Ascending aorta (tissue), 2 donors: Measurements from ENCODE around the gene CTDSPL. TPM values are rescaled to one million over a fixed set of nuclear protein-coding genes. Genes with fewer than 3 reads are reported as not detected.
"Not testable (repeated sequence)": the region's sequence is repeated elsewhere in the genome, so short reads cannot be mapped to it uniquely, and the experiment has no call there.

ENCODE experiments used
- DNase-seq, 2 donors: peaks; one replicate each; pipeline ENCODE4 v3.0.0-alpha.2; 2019; ENCODE audit warnings: low spot score in 2 of 2
- H3K27ac ChIP-seq, 2 donors: fragments of 200-600 bp; sonication (generic); one replicate each; pipeline ENCODE4 v1.5.1; 2016 to 2017; ENCODE audit warnings: mild to moderate bottlenecking in 1 of 2
- H3K27me3 ChIP-seq: fragments of 200-600 bp; sonication (generic); one replicate; pipeline ENCODE4 v1.5.1; 2017
- H3K36me3 ChIP-seq, 2 donors: fragments of 200-600 bp; sonication (generic); one replicate each; pipeline ENCODE4 v1.5.1; 2016
- H3K4me1 ChIP-seq, 2 donors: fragments of 200-600 bp; sonication (generic); one replicate each; pipeline ENCODE4 v1.5.1; 2016 to 2017; ENCODE audit warnings: mild to moderate bottlenecking in 1 of 2
- H3K4me3 ChIP-seq, 2 donors: fragments of 200-600 bp; sonication (generic); one replicate each; pipeline ENCODE4 v1.5.1; 2016 to 2017; ENCODE audit warnings: mild to moderate bottlenecking in 1 of 2
- H3K9me3 ChIP-seq, 2 donors: fragments of 200-600 bp; sonication (generic); one replicate each; pipeline ENCODE4 v1.5.1; 2016
- intact Hi-C: fragments of 100-400 bp; cut with DNase I; formaldehyde crosslinking; loops from one replicate; pipeline ENCODE4 v1.15.1; 2023
- total RNA-seq: library from RNA; depleted of rRNA; stranded (reverse); fragments of >200 nt; gene quantifications from one replicate; pipeline ENCODE4 v1.1.0, GENCODE V29; 2016
- TF ChIP-seq, protein P1 (sequence below), 3 experiments: fragments of 200-600 bp in 2 of 3; fragments of 450-650 bp in 1 of 3; sonication (generic) in 2 of 3; IDR thresholded peaks; one replicate each; pipeline ENCODE4 v1.5.1; 2016 to 2019; ENCODE audit warnings: antibody characterized with exemption in 3 of 3, mild to moderate bottlenecking in 1 of 3, moderate library complexity in 1 of 3

The CTDSPL gene, protein sequence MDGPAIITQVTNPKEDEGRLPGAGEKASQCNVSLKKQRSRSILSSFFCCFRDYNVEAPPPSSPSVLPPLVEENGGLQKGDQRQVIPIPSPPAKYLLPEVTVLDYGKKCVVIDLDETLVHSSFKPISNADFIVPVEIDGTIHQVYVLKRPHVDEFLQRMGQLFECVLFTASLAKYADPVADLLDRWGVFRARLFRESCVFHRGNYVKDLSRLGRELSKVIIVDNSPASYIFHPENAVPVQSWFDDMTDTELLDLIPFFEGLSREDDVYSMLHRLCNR
- 80.9 TPM for total RNA-seq

DNA sequence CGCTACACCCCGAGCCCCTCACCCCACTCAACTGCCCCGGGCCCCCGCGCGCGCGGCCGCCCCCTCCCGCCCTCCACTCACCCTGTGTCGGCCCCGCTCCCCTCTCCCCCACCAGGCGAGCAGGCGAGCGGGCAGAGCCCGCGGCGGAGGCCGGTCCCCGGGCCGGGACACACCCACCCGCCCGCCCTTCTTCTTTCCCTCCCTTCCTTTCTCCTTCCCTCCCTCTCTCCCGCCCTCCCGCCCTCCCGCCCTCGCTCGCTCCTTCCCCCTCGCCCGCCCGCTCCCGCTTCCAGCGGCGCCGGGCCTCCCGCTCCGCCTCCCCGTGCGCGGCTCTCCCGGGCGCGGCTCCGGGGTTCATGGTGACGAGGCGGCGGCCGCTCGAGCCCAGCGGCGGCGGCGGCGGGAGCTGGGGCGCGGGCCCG, at the start of gene CTDSPL:
CTDSPL (plus strand) TSS at position 261 of the 422 bp plus-strand sequence. CDS start 320 bp downstream, outside the sequence.
- H3K9me3 ChIP-seq: no peaks in the 10 kb centered on the region
- H3K4me3 ChIP-seq: peak within 1 kb of the TSS; percentile 83 to 86
- H3K27me3 ChIP-seq: no peaks in the 10 kb centered on the region
- intact Hi-C loops: no loop called here
- peak in 1 of 2 donors; percentile 75 for DNase-seq
- H3K4me1 ChIP-seq: peaks cover 4 to 19% of the 10 kb centered on the region in 2 donors
- TF ChIP-seq, protein P1, sequence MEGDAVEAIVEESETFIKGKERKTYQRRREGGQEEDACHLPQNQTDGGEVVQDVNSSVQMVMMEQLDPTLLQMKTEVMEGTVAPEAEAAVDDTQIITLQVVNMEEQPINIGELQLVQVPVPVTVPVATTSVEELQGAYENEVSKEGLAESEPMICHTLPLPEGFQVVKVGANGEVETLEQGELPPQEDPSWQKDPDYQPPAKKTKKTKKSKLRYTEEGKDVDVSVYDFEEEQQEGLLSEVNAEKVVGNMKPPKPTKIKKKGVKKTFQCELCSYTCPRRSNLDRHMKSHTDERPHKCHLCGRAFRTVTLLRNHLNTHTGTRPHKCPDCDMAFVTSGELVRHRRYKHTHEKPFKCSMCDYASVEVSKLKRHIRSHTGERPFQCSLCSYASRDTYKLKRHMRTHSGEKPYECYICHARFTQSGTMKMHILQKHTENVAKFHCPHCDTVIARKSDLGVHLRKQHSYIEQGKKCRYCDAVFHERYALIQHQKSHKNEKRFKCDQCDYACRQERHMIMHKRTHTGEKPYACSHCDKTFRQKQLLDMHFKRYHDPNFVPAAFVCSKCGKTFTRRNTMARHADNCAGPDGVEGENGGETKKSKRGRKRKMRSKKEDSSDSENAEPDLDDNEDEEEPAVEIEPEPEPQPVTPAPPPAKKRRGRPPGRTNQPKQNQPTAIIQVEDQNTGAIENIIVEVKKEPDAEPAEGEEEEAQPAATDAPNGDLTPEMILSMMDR (IDR thresholded peaks at IDR 0.05): no peak
- H3K27ac ChIP-seq: peak within 1 kb of the TSS; percentile 83 to 92
- H3K36me3 ChIP-seq: no peaks in the 10 kb centered on the region

DNA sequence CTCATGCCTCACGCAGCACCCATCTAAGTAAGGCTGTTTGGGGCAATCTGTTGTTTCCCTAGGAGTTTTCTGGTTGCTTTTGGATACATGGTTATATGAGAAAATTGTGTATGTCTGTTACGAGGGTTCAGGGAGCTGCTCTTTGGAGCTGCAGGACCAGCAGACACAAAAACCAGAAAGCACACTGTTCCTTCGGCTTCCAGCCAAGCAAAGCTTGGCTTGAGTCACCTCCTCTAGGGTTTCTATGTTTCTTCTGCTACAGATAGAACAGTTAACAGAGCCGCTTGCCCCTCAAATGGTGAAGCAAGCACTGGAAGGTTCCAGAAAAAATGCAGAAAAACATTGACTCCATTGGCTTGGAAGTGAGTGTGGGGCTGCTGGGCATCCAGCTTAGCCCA, 49.2 kb upstream of the CTDSPL start:
- DNase-seq: peak in 1 of 2 donors; percentile 84
- H3K9me3 ChIP-seq: no peaks in the 10 kb centered on the region
- H3K4me1 ChIP-seq: peaks cover 13 to 43% of the 10 kb centered on the region in 2 donors
- TF ChIP-seq, protein P1 (IDR thresholded peaks at IDR 0.05): no peak
- intact Hi-C loops: loop anchor here (2.0 to 5.0 kb wide), 2 partner anchors 26 to 70 kb away; no protein-coding TSS in a partner anchor
- no peaks in the 10 kb centered on the region for H3K27me3 ChIP-seq
- peaks cover 8 to 17% of the 10 kb centered on the region in 2 donors for H3K36me3 ChIP-seq
- peak overlapping the region in 1 of 2 donors; percentile 8 for H3K4me3 ChIP-seq
- H3K27ac ChIP-seq: peak overlapping the region; percentile 75 to 84

DNA sequence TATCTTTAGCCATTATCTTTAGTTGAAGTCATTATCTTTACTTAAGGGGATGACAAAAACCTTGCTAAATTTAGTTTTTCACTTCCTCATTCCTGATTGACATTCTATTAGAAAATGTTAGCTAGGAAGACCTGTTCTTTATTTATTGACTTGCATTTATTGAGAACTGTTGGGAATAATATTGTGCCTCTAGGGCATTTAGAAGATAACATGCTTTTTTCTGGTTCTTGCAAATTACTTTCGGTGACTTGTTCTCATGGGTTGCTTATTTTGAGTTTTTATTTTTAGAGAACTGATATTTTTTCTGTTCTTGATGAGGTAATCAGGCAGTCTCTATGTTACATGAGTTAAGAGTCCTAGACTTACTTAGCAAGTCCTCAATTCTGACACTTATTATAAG, 48.3 kb upstream of the CTDSPL start:
- H3K9me3 ChIP-seq: no peaks in the 10 kb centered on the region
- peak overlapping the region; percentile 75 to 84 for H3K27ac ChIP-seq
- peaks cover 13 to 43% of the 10 kb centered on the region in 2 donors for H3K4me1 ChIP-seq
- H3K36me3 ChIP-seq: peaks cover under 1 to 13% of the 10 kb centered on the region in 2 donors
- H3K4me3 ChIP-seq: no peak overlapping the region
- TF ChIP-seq, protein P1 (IDR thresholded peaks at IDR 0.05): no peak
- no peak for DNase-seq
- intact Hi-C loops: loop anchor here (2.0 to 5.0 kb wide), 2 partner anchors 27 to 71 kb away; no protein-coding TSS in a partner anchor
- H3K27me3 ChIP-seq: no peaks in the 10 kb centered on the region

DNA sequence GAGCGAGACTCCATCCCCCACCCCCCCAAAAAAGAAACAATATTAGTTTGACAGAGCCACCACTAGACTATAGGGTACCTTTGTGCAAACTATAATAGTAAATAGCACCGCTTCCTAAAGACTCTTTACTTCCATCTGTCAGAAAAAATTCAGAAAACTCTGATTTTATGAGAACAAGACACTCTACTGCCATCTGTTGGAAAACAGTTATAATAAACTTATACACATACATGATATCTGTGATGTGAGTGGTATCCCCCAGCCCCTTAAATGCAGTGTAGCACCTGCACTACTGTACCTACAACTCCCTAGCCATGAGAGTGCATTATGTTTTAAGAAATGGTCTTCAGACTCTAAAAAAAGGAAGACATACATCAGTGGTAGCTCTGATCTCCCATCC, 47.1 kb upstream of the CTDSPL start:
- intact Hi-C loops: loop anchor here (5.0 kb wide), 1 partner anchor 72 kb away; no protein-coding TSS in a partner anchor
- Histone ChIP-seq H3K4me3 (no peak overlapping the region), H3K27me3 (no peaks in the 10 kb centered on the region), H3K27ac (peak overlapping the region; percentile 12 to 84), H3K4me1 (peaks cover 13 to 43% of the 10 kb centered on the region in 2 donors), H3K36me3 (peaks cover 3 to 20% of the 10 kb centered on the region in 2 donors), H3K9me3 (no peaks in the 10 kb centered on the region)
- TF ChIP-seq, protein P1 (IDR thresholded peaks at IDR 0.05): peak in 2 of 3 experiments; percentile 22 to 49
- no peak for DNase-seq

DNA sequence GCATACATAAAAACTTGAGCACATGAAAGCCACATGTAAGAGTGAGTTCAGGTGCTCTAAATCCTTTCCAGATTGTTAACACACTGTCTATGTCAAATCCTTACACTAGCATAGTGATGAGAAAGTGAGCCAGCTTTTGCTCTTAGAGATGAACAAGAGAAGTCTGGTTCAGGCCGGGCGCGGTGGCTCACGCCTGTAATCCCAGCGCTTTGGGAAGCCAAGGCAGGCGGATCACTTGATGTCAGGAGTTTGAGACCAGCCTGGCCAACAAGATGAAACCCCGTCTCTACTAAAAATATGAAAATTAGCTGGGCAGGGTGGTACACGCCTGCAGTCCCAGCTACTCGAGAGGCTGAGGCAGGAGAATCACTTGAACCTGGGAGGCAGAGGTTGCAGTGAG, 46.5 kb upstream of the CTDSPL start:
- H3K4me1 ChIP-seq: peaks cover 13 to 41% of the 10 kb centered on the region in 2 donors
- H3K4me3 ChIP-seq, H3K27ac ChIP-seq, H3K27me3 ChIP-seq, DNase-seq, intact Hi-C loops, H3K9me3 ChIP-seq: not testable (repeated sequence)
- H3K36me3 ChIP-seq: peaks cover 9 to 26% of the 10 kb centered on the region in 2 donors

DNA sequence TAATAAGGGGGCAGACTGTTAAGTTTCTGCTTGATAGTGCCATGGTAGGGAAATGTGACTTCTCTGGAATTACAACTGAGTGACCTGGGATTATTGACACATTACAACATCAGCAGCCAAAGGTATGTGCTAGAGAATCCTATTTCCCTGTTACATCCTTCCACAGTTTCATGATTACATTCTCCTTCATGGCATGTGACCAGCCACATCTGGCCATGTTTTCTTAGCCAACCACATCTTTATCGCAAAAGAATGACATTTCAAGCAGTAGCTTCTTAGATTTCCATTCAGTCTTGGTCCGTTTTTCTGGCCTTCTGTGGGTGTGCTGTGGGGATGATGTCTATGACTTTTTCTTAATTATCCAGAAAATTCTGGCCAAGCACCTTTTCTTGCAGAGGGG, 45.4 kb upstream of the CTDSPL start:
- Histone ChIP-seq H3K27ac (no peak overlapping the region), H3K4me3 (no peak overlapping the region), H3K4me1 (peaks cover 11 to 30% of the 10 kb centered on the region in 2 donors), H3K36me3 (peaks cover 14 to 33% of the 10 kb centered on the region in 2 donors), H3K9me3 (no peaks in the 10 kb centered on the region), H3K27me3 (no peaks in the 10 kb centered on the region)
- no peak for DNase-seq
- intact Hi-C loops: no loop called here
- TF ChIP-seq, protein P1 (IDR thresholded peaks at IDR 0.05): no peak
